Testis (tissue), 5 donors: Measurements from ENCODE around the gene VAMP4. TPM values are rescaled to one million over a fixed set of nuclear protein-coding genes. Genes with fewer than 3 reads are reported as not detected.

Experiments
- DNase-seq: peaks from one replicate; pipeline ENCODE4 v3.0.0-alpha.2; 2019
- H3K27ac ChIP-seq, 2 donors: fragments of 200-600 bp; sonication (generic); one replicate each; pipeline ENCODE4 v1.5.1; 2019
- H3K27me3 ChIP-seq: fragments of 200-600 bp; sonication (generic); one replicate; pipeline ENCODE4 v1.5.1; 2019
- H3K36me3 ChIP-seq: fragments of 200-600 bp; sonication (generic); one replicate; pipeline ENCODE4 v1.5.1; 2017; ENCODE audit warnings: low read depth; ENCODE audit errors: missing control alignments
- H3K4me1 ChIP-seq: fragments of 200-600 bp; sonication (generic); one replicate; pipeline ENCODE4 v1.5.1; 2019
- H3K4me3 ChIP-seq, 2 donors: fragments of 200-600 bp; sonication (generic); one replicate each; pipeline ENCODE4 v1.5.1; 2017 to 2019
- H3K9me3 ChIP-seq: fragments of 200-600 bp; sonication (generic); one replicate; pipeline ENCODE4 v1.5.1; 2017
- POLR2A ChIP-seq: fragments of 450-650 bp; IDR thresholded peaks from one replicate; pipeline ENCODE4 v1.6.1; 2017; ENCODE audit warnings: antibody characterized with exemption, mild to moderate bottlenecking, moderate library complexity
- WGBS, 2 donors: methylation state at CpG; one replicate each; pipeline ENCODE4 v1.1.5; 2018; 5-methylcytosine and 5-hydroxymethylcytosine counted together
- intact Hi-C: fragments of 100-400 bp; cut with DNase I; formaldehyde crosslinking; loops from one replicate; pipeline ENCODE4 v1.15.1; 2023; ENCODE audit warnings: low total_unique reads
- long read RNA-seq, 2 donors: transcript quantifications; one replicate each; lab custom pipeline, GENCODE V29; 2026
- polyA plus RNA-seq: library from polyadenylated mRNA; stranded (reverse); fragments of 350-450 nt; fragmentation: Illumina TruSeq; extraction: RNeasy Lipid Tissue Mini Kit (QIAGEN cat#74804); gene quantifications from one replicate; pipeline ENCODE4 v1.2.3, GENCODE V29; 2014; ENCODE audit warnings: low read depth, low replicate concordance; ENCODE audit not compliant: insufficient read depth
- total RNA-seq, 2 donors: library from RNA; depleted of rRNA; stranded (reverse); fragments of >200 nt; gene quantifications; one replicate each; pipeline ENCODE4 v1.2.3, GENCODE V29; 2016
- TF ChIP-seq, protein P1 (sequence below), 3 experiments: fragments of 450-650 bp in 2 of 3; fragments of 200-600 bp in 1 of 3; sonication (generic) in 1 of 3; IDR thresholded peaks; one replicate each; pipeline ENCODE4 v1.5.1; 2016 to 2019; ENCODE audit warnings: antibody characterized with exemption in 3 of 3, mild to moderate bottlenecking in 2 of 3, moderate library complexity in 1 of 3

VAMP4 gene, protein sequence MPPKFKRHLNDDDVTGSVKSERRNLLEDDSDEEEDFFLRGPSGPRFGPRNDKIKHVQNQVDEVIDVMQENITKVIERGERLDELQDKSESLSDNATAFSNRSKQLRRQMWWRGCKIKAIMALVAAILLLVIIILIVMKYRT
- total RNA-seq (10 to 100 TPM; 22.6 to 23.7 TPM), polyA plus RNA-seq (28.6 TPM)
- long read RNA-seq, donor 1, full-length matches to known transcripts: 7 of 7 reads
- long read RNA-seq, donor 1, partial matches to known transcripts: 0 of 7 reads
- long read RNA-seq, donor 1, other reads (novel, unspliced or antisense): 0 of 7 reads
- long read RNA-seq, donor 2, full-length matches to known transcripts: 8 of 8 reads
- long read RNA-seq, donor 2, partial matches to known transcripts: 0 of 8 reads
- long read RNA-seq, donor 2, other reads (novel, unspliced or antisense): 0 of 8 reads

DNA sequence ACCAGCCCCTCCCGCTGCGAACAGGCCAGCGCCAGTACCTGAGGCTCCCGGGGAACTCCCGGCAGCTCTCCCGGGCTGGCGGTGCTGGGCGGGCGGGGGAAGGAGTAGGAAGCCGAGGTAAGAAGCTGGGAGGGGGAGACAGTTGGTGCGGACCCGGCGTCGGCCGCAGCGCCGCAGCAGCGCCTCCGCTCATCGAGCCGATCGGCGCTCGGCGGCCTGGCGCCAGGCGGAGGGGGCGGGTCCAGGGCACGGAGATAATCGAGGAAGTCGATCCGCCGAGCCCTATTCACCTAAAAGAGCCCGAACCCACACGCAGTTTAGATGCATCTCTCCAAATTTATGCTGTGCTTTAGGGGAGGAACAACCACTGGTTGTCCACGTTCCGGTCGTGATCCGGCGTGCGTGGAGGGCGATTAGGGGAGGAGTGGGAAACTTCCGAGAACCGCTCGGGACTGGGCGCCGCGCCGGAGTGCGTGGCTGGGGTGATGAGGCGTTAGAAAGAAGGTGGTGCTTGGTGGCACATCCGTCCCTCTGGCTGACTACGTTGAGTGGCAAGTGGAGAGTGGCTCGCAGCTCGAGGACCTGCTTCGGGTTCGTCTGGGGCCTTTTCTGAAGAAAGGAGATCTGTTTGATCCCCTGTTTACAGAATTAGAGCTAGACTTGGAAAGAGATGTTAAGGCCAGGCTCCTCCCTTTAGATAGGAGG, at the start of gene VAMP4:
Gene VAMP4, minus strand, starts transcription at position 194 of the 705 bp plus-strand sequence. CDS start 3,651 bp downstream, outside the sequence.
- no peaks in the 10 kb centered on the region for H3K36me3 ChIP-seq
- peak; percentile 94 for DNase-seq
- intact Hi-C loops: no loop called here
- peak within 1 kb of the TSS; percentile 83 to 99 for H3K4me3 ChIP-seq
- H3K9me3 ChIP-seq: no peaks in the 10 kb centered on the region
- H3K27me3 ChIP-seq: no peaks in the 10 kb centered on the region
- H3K4me1 ChIP-seq: peaks cover 27% of the 10 kb centered on the region
- peak; percentile 86 for TF ChIP-seq POLR2A
- TF ChIP-seq, protein P1, sequence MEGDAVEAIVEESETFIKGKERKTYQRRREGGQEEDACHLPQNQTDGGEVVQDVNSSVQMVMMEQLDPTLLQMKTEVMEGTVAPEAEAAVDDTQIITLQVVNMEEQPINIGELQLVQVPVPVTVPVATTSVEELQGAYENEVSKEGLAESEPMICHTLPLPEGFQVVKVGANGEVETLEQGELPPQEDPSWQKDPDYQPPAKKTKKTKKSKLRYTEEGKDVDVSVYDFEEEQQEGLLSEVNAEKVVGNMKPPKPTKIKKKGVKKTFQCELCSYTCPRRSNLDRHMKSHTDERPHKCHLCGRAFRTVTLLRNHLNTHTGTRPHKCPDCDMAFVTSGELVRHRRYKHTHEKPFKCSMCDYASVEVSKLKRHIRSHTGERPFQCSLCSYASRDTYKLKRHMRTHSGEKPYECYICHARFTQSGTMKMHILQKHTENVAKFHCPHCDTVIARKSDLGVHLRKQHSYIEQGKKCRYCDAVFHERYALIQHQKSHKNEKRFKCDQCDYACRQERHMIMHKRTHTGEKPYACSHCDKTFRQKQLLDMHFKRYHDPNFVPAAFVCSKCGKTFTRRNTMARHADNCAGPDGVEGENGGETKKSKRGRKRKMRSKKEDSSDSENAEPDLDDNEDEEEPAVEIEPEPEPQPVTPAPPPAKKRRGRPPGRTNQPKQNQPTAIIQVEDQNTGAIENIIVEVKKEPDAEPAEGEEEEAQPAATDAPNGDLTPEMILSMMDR (IDR thresholded peaks at IDR 0.05): no peak
- WGBS, 2 donors: 0% methylated on average over 40 to 57 of the region's 57 CpGs
- peak within 1 kb of the TSS; percentile 99 to 100 for H3K27ac ChIP-seq

DNA sequence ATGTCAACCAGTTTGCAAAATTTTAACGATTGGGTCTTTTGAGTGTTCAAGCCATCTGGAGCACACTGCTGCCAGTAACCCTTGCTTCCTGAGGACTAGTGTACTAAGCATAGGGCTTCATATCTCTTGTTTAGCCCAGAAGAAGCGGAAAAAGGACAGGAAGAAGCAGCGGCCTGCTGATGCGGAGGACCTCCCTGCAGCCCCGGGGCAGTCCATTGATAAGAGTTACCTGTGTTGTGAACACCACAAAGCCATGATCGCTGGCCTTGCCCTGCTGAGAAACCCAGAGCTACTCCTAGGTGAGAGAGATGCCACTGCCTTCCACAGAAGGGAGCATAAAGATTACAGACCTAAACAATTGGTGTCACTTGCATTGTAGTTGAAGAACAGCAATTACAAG, 48.5 kb upstream of the VAMP4 start:
- no peak for DNase-seq
- H3K27ac ChIP-seq: no peak overlapping the region
- H3K36me3 ChIP-seq: no peaks in the 10 kb centered on the region
- TF ChIP-seq POLR2A: no peak
- intact Hi-C loops: no loop called here
- no peak overlapping the region for H3K4me3 ChIP-seq
- no peaks in the 10 kb centered on the region for H3K27me3 ChIP-seq
- 89 to 92% methylated on average over 6 of the region's 6 CpGs for WGBS, 2 donors
- no peaks in the 10 kb centered on the region for H3K9me3 ChIP-seq
- H3K4me1 ChIP-seq: peaks cover 14% of the 10 kb centered on the region

DNA sequence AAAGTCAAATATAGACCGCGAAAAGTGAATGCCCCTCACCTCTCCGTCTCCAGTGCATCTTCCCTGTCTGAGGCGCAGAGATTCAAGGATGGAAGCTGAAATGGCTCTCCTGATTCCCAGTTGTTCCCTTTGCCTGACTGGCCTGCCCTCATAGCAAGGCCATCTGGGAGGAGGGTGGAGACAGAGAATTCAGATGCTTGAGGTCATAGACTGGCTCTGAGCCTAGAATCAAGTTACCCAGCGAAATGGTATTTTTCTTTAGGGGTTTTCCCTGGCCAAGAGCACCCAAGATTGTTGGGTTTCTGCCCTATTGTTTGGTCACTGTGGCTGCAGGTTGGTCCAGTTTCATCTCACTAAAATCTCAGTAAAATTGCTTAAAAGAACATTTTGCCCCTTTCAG, 46.8 kb upstream of the VAMP4 start:
- intact Hi-C loops: no loop called here
- TF ChIP-seq, protein P1 (IDR thresholded peaks at IDR 0.05): no peak
- TF ChIP-seq POLR2A: no peak
- Histone ChIP-seq H3K36me3 (no peaks in the 10 kb centered on the region), H3K27ac (peak overlapping the region; percentile 21 to 63), H3K27me3 (no peaks in the 10 kb centered on the region), H3K9me3 (no peaks in the 10 kb centered on the region), H3K4me1 (peaks cover 20% of the 10 kb centered on the region), H3K4me3 (no peak overlapping the region)
- 81 to 87% methylated on average over 5 of the region's 5 CpGs for WGBS, 2 donors
- DNase-seq: peak; percentile 55

DNA sequence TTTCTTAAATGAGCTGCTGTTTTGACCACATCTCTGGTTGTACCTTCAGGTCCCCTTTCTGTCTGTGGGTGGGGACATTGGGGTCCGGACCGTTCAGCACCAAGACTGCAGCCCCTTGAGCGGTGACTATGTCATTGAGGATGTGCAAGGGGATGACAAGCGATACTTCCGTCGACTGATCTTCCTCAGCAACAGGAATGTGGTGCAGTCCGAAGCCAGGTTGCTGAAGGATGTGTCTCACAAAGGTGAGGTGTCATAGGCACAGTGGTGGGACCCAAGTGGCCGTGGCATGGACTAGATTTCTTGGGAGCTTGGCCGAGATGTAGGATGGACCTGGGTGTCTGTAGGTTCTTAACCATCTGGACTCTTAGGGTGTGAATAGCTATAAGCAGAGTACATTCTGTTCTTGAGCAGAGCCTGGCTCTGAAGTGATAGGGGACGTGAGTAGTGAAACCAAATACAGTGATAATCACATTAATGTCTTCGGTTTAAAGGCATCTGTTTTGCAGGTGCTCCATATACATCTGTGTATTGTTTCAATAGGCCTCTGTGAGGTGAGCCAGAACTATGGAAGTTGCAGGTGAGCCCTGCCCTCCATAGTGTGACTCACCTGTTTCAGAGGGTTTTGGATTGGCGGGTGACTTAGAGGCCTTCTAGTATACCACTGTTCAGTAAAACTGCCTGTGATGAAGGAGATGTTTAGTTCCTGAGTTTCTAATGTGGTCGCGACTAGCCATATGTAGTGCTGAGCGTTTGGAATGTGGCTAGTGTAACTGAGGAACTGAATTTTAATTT, 46.0 kb upstream of the VAMP4 start:
- Histone ChIP-seq H3K9me3 (no peaks in the 10 kb centered on the region), H3K27me3 (no peaks in the 10 kb centered on the region), H3K4me3 (no peak overlapping the region), H3K36me3 (no peaks in the 10 kb centered on the region), H3K27ac (peak overlapping the region; percentile 21 to 63), H3K4me1 (peaks cover 18% of the 10 kb centered on the region)
- 93 to 94% methylated on average over 15 of the region's 15 CpGs for WGBS, 2 donors
- intact Hi-C loops: no loop called here
- DNase-seq: no peak
- TF ChIP-seq POLR2A: no peak
- TF ChIP-seq, protein P1 (IDR thresholded peaks at IDR 0.05): no peak

DNA sequence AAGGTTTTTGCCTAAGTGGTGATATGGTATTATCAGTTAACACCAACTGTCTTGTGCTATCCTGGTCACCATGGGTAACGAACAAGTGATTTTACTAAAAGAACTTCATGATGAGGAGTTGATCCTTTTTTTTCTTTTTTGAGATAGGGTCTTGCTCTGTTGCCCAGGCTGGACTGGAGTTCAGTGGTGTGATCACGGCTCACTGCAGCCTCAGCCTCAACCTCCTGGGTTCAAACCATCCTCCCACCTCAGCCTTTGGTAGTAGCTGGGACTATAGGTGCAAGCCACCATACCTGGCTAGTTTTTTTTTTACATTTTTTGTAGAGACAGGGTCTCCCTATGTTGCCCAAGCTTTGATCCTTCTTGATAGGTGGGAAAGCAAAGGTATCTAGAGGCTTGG, 44.7 kb upstream of the VAMP4 start:
- no peaks in the 10 kb centered on the region for H3K36me3 ChIP-seq
- H3K27me3 ChIP-seq: no peaks in the 10 kb centered on the region
- no peak overlapping the region for H3K27ac ChIP-seq
- peaks cover 26% of the 10 kb centered on the region for H3K4me1 ChIP-seq
- 92 to 97% methylated on average over 2 of the region's 2 CpGs for WGBS, 2 donors
- H3K9me3 ChIP-seq: no peaks in the 10 kb centered on the region
- intact Hi-C loops: no loop called here
- no peak overlapping the region for H3K4me3 ChIP-seq
- no peak for DNase-seq
- TF ChIP-seq POLR2A: no peak
- TF ChIP-seq, protein P1 (IDR thresholded peaks at IDR 0.05): no peak
